H1 (cell line): ENCODE data around the gene NFIA. TPM values are rescaled to one million over a fixed set of nuclear protein-coding genes. Genes with fewer than 3 reads are reported as not detected.

Experiments
- CTCF ChIA-PET: fragments of 300-600 bp; sonication (Branson Sonifier 250); formaldehyde crosslinking; loops from one replicate; lab custom pipeline; 2021; ENCODE audit not compliant: partially characterized antibody; lab: Charles Lee
- POLR2A ChIA-PET: fragments of 300-600 bp; sonication (Branson Sonifier 250); formaldehyde crosslinking; loops from one replicate; lab custom pipeline; 2021; ENCODE audit warnings: inconsistent platforms; ENCODE audit not compliant: partially characterized antibody; lab: Charles Lee
- DNase-seq, 2 experiments: peaks; one replicate each; pipeline versions ENCODE4 v3.0.0 to v3.0.0-alpha.2; 2010 to 2022; ENCODE audit warnings: low spot score in 2 of 2, low read depth in 1 of 2, mixed read lengths in 1 of 2
- FAIRE-seq: peaks from 2 replicates; lab custom pipeline; 2011; peaks lifted over from hg19 to GRCh38; lab: Jason Lieb, UNC
- H2AFZ ChIP-seq: 2 replicates; pipeline ENCODE4 v1.8.1; 2012; ENCODE audit warnings: low read length, inconsistent platforms
- H2AK5ac ChIP-seq: 2 replicates; pipeline ENCODE4 v1.6.1; 2013; ENCODE audit warnings: low read depth, low read length
- H2BK120ac ChIP-seq: replicated peaks from 2 replicates; pipeline ENCODE3; 2013; ENCODE audit warnings: low read depth, low read length, inconsistent platforms
- H2BK12ac ChIP-seq: 2 replicates; pipeline ENCODE4 v1.6.1; 2013; ENCODE audit warnings: low read depth, low read length
- H2BK15ac ChIP-seq: 2 replicates; pipeline ENCODE4 v1.6.1; 2013; ENCODE audit warnings: low read length
- H2BK20ac ChIP-seq: 2 replicates; pipeline ENCODE4 v1.6.1; 2013; ENCODE audit warnings: low read length
- H2BK5ac ChIP-seq: 2 replicates; pipeline ENCODE4 v1.6.1; 2013; ENCODE audit warnings: low read depth, low read length
- H3K14ac ChIP-seq: 2 replicates; pipeline ENCODE4 v1.6.1; 2013; ENCODE audit warnings: inconsistent platforms; ENCODE audit not compliant: insufficient read length
- H3K18ac ChIP-seq: 2 replicates; pipeline ENCODE4 v1.6.1; 2013; ENCODE audit warnings: low read length; ENCODE audit errors: extremely low read depth
- H3K23ac ChIP-seq: 2 replicates; pipeline ENCODE4 v1.6.1; 2013; ENCODE audit warnings: inconsistent platforms; ENCODE audit not compliant: insufficient read length
- H3K23me2 ChIP-seq: 2 replicates; pipeline ENCODE4 v1.6.1; 2013; ENCODE audit warnings: low read depth, low read length
- H3K27ac ChIP-seq: 2 replicates; pipeline ENCODE4 v1.6.1; 2011; ENCODE audit warnings: low read depth, low read length, inconsistent platforms
- H3K27me3 ChIP-seq, 4 experiments: replicated peaks in 1 of 4; 1 replicate in 1 of 4; 2 replicates in 3 of 4; pipeline versions ENCODE4 v1.6.1 to v1.8.1; 2011 to 2013; ENCODE audit warnings: low read length in 3 of 4, mild to moderate bottlenecking in 3 of 4, inconsistent platforms in 2 of 4, mixed read lengths in 2 of 4, moderate library complexity in 1 of 4; ENCODE audit not compliant: control insufficient read depth in 3 of 4, insufficient read depth in 3 of 4; ENCODE audit errors: extremely low read depth in 1 of 4
- H3K36me3 ChIP-seq, 4 experiments: 2 replicates each; pipeline versions ENCODE4 v1.6.1 to v1.8.1; 2011 to 2013; ENCODE audit warnings: mild to moderate bottlenecking in 4 of 4, low read length in 3 of 4, moderate library complexity in 2 of 4, control low read depth in 1 of 4, inconsistent platforms in 1 of 4; ENCODE audit not compliant: insufficient read depth in 4 of 4, control insufficient read depth in 2 of 4
- H3K4ac ChIP-seq: replicated peaks from 2 replicates; pipeline ENCODE3; 2013; ENCODE audit warnings: low read length, low read depth, mixed read lengths, inconsistent platforms; ENCODE audit not compliant: insufficient read length
- H3K4me1 ChIP-seq, 4 experiments: replicated peaks in 1 of 4; 1 replicate in 1 of 4; 2 replicates in 3 of 4; pipeline versions ENCODE4 v1.6.1 to v1.8.1; 2011 to 2013; ENCODE audit warnings: low read length in 3 of 4, inconsistent platforms in 2 of 4, mixed read lengths in 1 of 4; ENCODE audit not compliant: insufficient read depth in 4 of 4, control insufficient read depth in 3 of 4
- H3K4me2 ChIP-seq, 2 experiments: 2 replicates each; pipeline versions ENCODE4 v1.6.1 to v1.8.1; 2011 to 2013; ENCODE audit warnings: low read depth in 2 of 2, low read length in 2 of 2, control low read depth in 1 of 2, inconsistent platforms in 1 of 2, mild to moderate bottlenecking in 1 of 2; ENCODE audit not compliant: insufficient read depth in 1 of 2
- H3K4me3 ChIP-seq, 4 experiments: fragments of 200-600, 300-600 bp in 1 of 4; sonication (generic), shearing (Covaris generic), sonication (Bioruptor Twin) in 1 of 4; 2 replicates each; pipeline versions ENCODE4 v1.5.1 to v1.8.1; 2011 to 2016; ENCODE audit warnings: low read length in 4 of 4, low read depth in 3 of 4, control low read depth in 2 of 4, inconsistent platforms in 2 of 4, mild to moderate bottlenecking in 2 of 4, mixed read lengths in 1 of 4, moderate library complexity in 1 of 4; ENCODE audit not compliant: insufficient read depth in 2 of 4; ENCODE audit errors: extremely low read depth in 1 of 4
- H3K56ac ChIP-seq: replicated peaks from 2 replicates; pipeline ENCODE3; 2013; ENCODE audit warnings: low read depth, mild to moderate bottlenecking, mixed read lengths, low read length, inconsistent platforms; ENCODE audit not compliant: insufficient read length
- H3K79me1 ChIP-seq: 2 replicates; pipeline ENCODE4 v1.6.1; 2013; ENCODE audit warnings: low read depth, low read length, control low read depth
- H3K79me2 ChIP-seq, 2 experiments: 2 replicates each; pipeline versions ENCODE4 v1.6.1 to v1.8.1; 2012 to 2013; ENCODE audit warnings: low read length in 2 of 2, mild to moderate bottlenecking in 2 of 2, inconsistent platforms in 1 of 2; ENCODE audit not compliant: insufficient read depth in 2 of 2, control insufficient read depth in 1 of 2
- H3K9ac ChIP-seq, 4 experiments: replicated peaks in 1 of 4; 1 replicate in 1 of 4; 2 replicates in 3 of 4; pipeline versions ENCODE4 v1.6.1 to v1.8.1; 2011 to 2013; ENCODE audit warnings: low read depth in 3 of 4, low read length in 3 of 4, control low read depth in 2 of 4, mild to moderate bottlenecking in 2 of 4, moderate library complexity in 2 of 4, inconsistent platforms in 1 of 4; ENCODE audit errors: extremely low read depth in 1 of 4
- H3K9me3 ChIP-seq, 2 experiments: 2 replicates each; pipeline versions ENCODE4 v1.6.1 to v1.8.1; 2012 to 2013; ENCODE audit warnings: mild to moderate bottlenecking in 2 of 2, moderate library complexity in 2 of 2, control low read depth in 1 of 2, inconsistent platforms in 1 of 2, low read depth in 1 of 2, low read length in 1 of 2, mixed read lengths in 1 of 2; ENCODE audit not compliant: insufficient read depth in 2 of 2
- H4K20me1 ChIP-seq, 2 experiments: replicated peaks in 1 of 2; 2 replicates each; pipeline versions ENCODE3 to v1.8.1; 2011 to 2013; ENCODE audit warnings: inconsistent platforms in 2 of 2, low read length in 2 of 2, mild to moderate bottlenecking in 1 of 2; ENCODE audit not compliant: insufficient read depth in 2 of 2, control insufficient read depth in 1 of 2
- H4K5ac ChIP-seq: 2 replicates; pipeline ENCODE4 v1.6.1; 2013; ENCODE audit warnings: low read length, low read depth, mixed read lengths, inconsistent platforms; ENCODE audit not compliant: insufficient read length
- H4K8ac ChIP-seq: 2 replicates; pipeline ENCODE4 v1.8.0; 2013; ENCODE audit warnings: mild to moderate bottlenecking, moderate library complexity, low read length, inconsistent platforms; ENCODE audit not compliant: insufficient read depth; ENCODE audit errors: extremely low read depth
- H4K91ac ChIP-seq: replicated peaks from 2 replicates; pipeline ENCODE3; 2013; ENCODE audit warnings: low read length, mixed read lengths, inconsistent platforms; ENCODE audit not compliant: insufficient read length
- CTBP2 ChIP-seq: IDR thresholded peaks from 2 replicates; pipeline ENCODE4 v1.7.0; 2011; ENCODE audit warnings: borderline replicate concordance, mild to moderate bottlenecking, moderate library complexity, mixed read lengths, low read length; ENCODE audit not compliant: insufficient read depth, insufficient read length
- SUZ12 ChIP-seq: fragments of 200-600 bp; sonication (generic); IDR thresholded peaks from 2 replicates; pipeline ENCODE4 v1.6.1; 2012; ENCODE audit warnings: mild to moderate bottlenecking, inconsistent platforms, low read length, moderate library complexity, mixed read lengths
- WGBS, 2 experiments: shearing (Covaris generic) in 1 of 2; methylation state at CpG; one replicate each; pipeline versions ENCODE4 v1.1.6 to v1.1.7; 2013 to 2015; ENCODE audit warnings: low lambda C conversion rate in 2 of 2, mixed read lengths in 2 of 2, inconsistent platforms in 1 of 2, low coverage in 1 of 2, missing lambda C conversion rate in 1 of 2; ENCODE audit not compliant: insufficient replicate concordance in 2 of 2, insufficient coverage in 1 of 2, insufficient read length in 1 of 2; ENCODE audit errors: extremely low coverage in 1 of 2, missing lambda C conversion rate in 1 of 2; 5-methylcytosine and 5-hydroxymethylcytosine counted together
- polyA plus RNA-seq, 7 experiments: library from polyadenylated mRNA; depleted of rRNA in 3 of 7; stranded (reverse) in 5 of 7; unstranded in 2 of 7; fragments of >200 nt in 5 of 7; fragments of 200-250 nt in 2 of 7; gene quantifications; 1 replicate in 5 of 7; 2 replicates in 1 of 7; 4 replicates in 1 of 7; pipeline versions ENCODE4 v1.2.1 to v1.2.3, GENCODE V29; 2011 to 2013; ENCODE audit warnings: missing spikeins in 2 of 7, mixed read lengths in 2 of 7
- total RNA-seq: library from RNA; stranded (reverse); fragmentation: NEBNext Ultra II Directional; extraction: Animal tissue kit (Norgen Biotek cat#: 25700); gene quantifications from 2 replicates; pipeline ENCODE4 v1.2.1, GENCODE V29; 2021

The NFIA gene
- total and polyA plus RNA-seq, 2 of the 8 experiments (the other 6 are each of a cell fraction or from before 2014, with no cell fraction given) = 1.8 to 2.3 TPM

GRCh38 chr1:61080413-61081143 is 1.8 kb upstream of the NFIA start:
- no peak overlapping the region for H3K27ac ChIP-seq
- CTCF ChIA-PET = interaction anchor here (0.8 to 7.1 kb wide), 6 partner anchors 9 to 508 kb away, joined by 3 to 65 read pairs (median 4); no protein-coding TSS in a partner anchor
- FAIRE-seq = no peak

More at GRCh38 chr1:61080413-61081143, 1.8 kb upstream of the NFIA start:
- peaks cover 0 to 4% (median 0%) of the 10 kb centered on the region in 4 experiments; a peak in 1 of 8 replicates for H3K36me3 ChIP-seq
- H2AK5ac ChIP-seq = no peak overlapping the region
- H2BK120ac ChIP-seq = no peak overlapping the region
- H4K8ac ChIP-seq = no peak overlapping the region
- peaks cover 5 to 23% (median 11%) of the 10 kb centered on the region in 4 experiments; a peak in 5 of 7 replicates for H3K4me1 ChIP-seq
- no peak overlapping the region for H2BK5ac ChIP-seq
- no peak overlapping the region for H3K14ac ChIP-seq
- WGBS, 2 experiments = 6% methylated on average over 7 of the region's 7 CpGs; no CpG with 5 or more reads in 1 of the 2 experiments
- no peak overlapping the region; a peak in 1 of 7 replicates for H3K9ac ChIP-seq
- peaks cover 13% of the 10 kb centered on the region for H3K23me2 ChIP-seq
- H3K4me3 ChIP-seq = peak overlapping the region in 2 of 4 experiments; percentile 19 to 75; a peak in 5 of 8 replicates
- H3K4me2 ChIP-seq = peak overlapping the region; percentile 61 to 86
- H3K79me2 ChIP-seq = no peaks in the 10 kb centered on the region
- peaks cover 28 to 70% (median 48%) of the 10 kb centered on the region in 4 experiments for H3K27me3 ChIP-seq
- H4K5ac ChIP-seq = no peak overlapping the region
- POLR2A ChIA-PET = interaction anchor here (0.8 kb wide), 1 partner anchor 23 kb away, joined by 3 read pairs; no protein-coding TSS in a partner anchor
- H2BK20ac ChIP-seq = no peak overlapping the region
- no peak overlapping the region for H3K56ac ChIP-seq
- H4K20me1 ChIP-seq = peaks cover 0 to 4% of the 10 kb centered on the region in 2 experiments
- no peaks in the 10 kb centered on the region for H3K9me3 ChIP-seq
- H3K4ac ChIP-seq = no peak overlapping the region
- no peak for DNase-seq
- no peak overlapping the region for H4K91ac ChIP-seq
- H3K79me1 ChIP-seq = no peaks in the 10 kb centered on the region
- TF ChIP-seq SUZ12 (0 out of 2 replicates have a peak, but pooled peaks have one; percentile 38), CTBP2 (no peak)
- H2AFZ ChIP-seq = no peak overlapping the region
- H2BK12ac ChIP-seq = no peak overlapping the region
- no peak overlapping the region for H3K18ac ChIP-seq
- no peak overlapping the region for H2BK15ac ChIP-seq
- H3K23ac ChIP-seq = no peak overlapping the region
